HT1080 (cell line): ENCODE results near the gene RACK1. TPM values are rescaled to one million over a fixed set of nuclear protein-coding genes. Genes with fewer than 3 reads are reported as not detected.
A peak's percentile ranks its signal among the peaks of the same experiment; 100 is the strongest.

Experiments
- DNase-seq: peaks from one replicate; pipeline ENCODE4 v3.0.0-alpha.2; 2015; ENCODE audit warnings: low read depth
- total RNA-seq: library from RNA; depleted of rRNA; stranded (reverse); fragments of >200 nt; shearing (Covaris generic); gene quantifications from 2 replicates; pipeline ENCODE4 v1.2.3, GENCODE V29; 2014

The RACK1 gene
- total RNA-seq, 1 experiment from 2014 or later = 7,681 TPM

GRCh38 chr5:181259974-181260719 is 16.4 kb upstream of the RACK1 start:
- no peak for DNase-seq

GRCh38 chr5:181259283-181259682 is 15.6 kb upstream of the RACK1 start:
- DNase-seq = no peak

GRCh38 chr5:181258576-181258975 is 14.9 kb upstream of the RACK1 start:
- DNase-seq = no peak

- no peak for DNase-seq
Observed at GRCh38 chr5:181255836-181256578, 12.3 kb upstream of the RACK1 start.

GRCh38 chr5:181255276-181255675 is 11.6 kb upstream of the RACK1 start:
- DNase-seq = no peak

- DNase-seq = no peak
Observed at GRCh38 chr5:181248277-181248676, 4.6 kb upstream of the RACK1 start.

DNA sequence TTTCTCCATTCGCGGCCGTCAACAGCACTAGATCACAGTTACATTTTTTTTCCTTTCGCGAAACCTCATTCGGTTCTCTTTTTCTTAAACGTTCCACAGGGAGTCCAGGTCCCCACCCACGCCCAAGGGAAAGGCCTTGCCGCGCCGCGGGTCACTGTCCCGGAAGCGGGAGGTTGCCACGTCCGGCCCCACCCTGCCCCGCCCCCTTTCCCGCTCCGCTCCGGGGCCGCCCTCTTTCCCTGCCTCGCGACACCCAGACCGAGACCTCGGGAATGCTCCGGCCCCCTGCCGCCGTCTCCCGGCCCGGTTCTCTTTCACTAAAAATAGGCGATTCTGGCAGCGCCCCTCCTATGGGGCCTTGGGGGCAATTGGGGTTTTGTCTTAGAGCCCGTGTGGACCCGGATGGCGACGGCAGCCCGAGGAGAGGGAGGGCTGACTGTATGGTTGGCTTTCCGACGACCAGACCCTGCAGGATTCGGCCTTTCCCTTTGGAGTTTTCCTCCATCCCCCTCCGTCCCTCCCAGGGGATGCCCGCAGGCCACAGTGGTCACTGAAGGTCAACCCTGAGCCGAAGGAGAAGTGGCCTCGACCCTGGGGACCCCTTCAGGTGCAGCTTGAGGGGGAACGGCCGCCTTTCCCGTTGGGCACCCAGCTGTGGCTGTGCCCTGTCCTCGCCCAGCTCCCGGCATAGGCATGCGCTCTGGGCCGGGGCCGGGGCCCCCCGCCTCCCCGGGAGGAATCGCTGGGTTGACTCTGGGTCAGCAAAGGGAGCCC is 2.8 kb upstream of the RACK1 start:
- DNase-seq = peak; percentile 79

- no peak for DNase-seq
Observed at GRCh38 chr5:181245427-181246275, 1.9 kb upstream of the RACK1 start.

GRCh38 chr5:181243018-181243563 is 615 bp downstream of the RACK1 start:
- no peak for DNase-seq

DNA sequence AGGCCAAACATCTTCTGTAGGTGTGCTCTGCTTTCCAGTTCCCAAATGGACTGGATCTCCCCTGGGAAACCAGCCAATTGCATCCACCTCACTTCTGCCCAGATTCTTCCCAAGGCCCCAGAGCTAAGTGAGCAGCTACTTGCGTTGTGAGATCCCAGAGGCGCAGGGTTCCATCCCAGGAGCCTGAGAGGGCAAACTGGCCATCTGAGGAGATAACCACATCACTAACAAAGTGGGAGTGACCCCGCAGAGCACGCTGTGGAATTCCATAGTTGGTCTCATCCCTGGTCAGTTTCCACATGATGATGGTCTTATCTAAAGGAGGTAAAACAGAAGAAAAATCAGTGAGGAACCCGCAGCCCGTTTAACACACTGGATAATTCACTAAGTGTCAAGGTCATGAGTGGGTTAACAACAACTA is 1.7 kb downstream of the RACK1 start:
- DNase-seq = no peak

DNA sequence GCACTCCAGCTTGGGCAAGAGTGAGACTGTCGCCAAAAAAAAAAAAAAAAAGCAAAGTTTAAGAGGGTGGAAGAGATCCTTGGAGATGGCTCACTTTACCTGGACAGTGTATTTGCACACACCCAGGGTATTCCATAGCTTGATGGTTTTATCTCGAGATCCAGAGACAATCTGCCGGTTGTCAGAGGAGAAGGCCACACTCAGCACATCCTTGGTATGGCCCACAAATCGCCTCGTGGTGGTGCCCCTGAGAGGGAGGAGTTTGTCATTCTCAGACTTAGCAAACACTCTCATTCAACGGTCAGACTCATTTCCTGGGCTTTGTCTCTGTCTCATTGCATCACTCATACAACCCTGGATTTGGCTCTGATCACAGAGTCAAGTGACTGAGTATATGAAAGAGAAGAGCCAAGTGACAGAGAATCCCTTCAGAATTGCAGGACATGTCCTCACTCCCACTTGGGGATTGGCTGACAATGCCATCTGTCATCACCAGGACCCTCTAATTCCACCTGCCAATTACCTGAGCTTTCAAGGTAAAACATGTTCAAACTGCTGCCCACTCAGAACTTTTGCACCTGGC is 2.2 kb downstream of the RACK1 start:
- DNase-seq = peak; percentile 92

DNA sequence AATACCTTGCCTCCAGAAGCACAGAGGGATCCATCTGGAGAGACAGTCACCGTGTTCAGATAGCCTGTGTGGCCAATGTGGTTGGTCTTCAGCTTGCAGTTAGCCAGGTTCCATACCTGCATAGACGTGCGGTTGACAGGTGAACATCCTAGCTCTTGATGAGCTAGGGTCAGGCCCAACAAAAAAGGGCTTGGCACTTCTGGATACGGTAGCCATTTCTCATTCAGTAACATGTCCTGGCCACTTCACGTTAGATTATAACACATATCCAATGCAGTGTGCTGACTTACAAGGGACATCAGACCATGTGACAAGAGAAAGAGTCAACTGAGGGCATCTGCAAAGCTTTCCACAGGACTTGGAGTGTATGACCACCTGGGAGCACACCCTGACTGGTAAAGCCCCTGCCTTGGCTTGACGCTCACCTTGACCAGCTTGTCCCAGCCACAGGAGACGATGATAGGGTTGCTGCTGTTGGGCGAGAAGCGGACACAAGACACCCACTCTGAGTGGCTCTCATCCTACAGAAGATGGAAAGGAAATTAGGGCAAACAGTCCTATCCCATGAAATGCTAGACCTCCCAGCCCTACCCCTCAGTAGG is 4.5 kb downstream of the RACK1 start:
- DNase-seq = no peak

GRCh38 chr5:181237729-181238385 is 5.8 kb downstream of the RACK1 start:
- no peak for DNase-seq

- DNase-seq = no peak
Observed at GRCh38 chr5:181236954-181237641, 6.6 kb downstream of the RACK1 start.

DNA sequence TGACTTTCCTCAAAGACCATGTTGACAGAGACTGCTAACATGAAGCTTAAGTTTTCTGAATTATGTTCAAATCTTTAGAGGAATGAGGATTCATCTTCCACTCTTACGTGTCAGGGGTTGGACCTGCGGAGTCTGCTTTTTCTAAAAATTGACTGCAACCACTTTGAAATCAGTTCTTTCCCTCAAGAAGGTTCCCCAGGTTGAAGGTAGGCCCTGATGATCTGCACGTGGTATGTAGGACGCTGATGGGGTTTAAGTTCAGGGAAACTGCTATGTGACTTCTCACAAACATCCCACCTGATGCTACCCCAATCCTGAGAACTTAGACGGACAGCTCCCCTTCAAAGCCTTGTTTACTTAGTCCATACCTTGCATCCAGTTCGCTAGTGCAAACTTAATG is 7.2 kb downstream of the RACK1 start:
- DNase-seq = no peak

GRCh38 chr5:181235689-181236366 is 7.9 kb downstream of the RACK1 start:
- DNase-seq = no peak

DNA sequence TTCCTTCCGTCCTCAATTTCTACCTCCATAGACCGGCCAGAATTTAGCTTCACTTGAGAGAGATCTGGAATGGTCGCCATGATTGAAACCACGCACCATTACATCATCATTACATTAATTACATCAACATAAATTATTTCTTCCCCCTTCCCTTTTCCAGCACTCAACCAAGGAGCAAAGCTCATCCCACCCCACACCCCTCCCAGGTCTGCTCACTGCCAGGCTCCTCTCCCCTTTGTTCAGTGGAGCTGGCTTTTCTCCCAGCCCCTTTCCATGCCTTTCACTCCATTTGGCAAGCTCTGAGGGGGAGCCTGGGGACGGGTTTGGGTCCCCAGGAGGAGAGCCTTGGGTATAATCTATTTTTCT is 8.4 kb downstream of the RACK1 start:
- DNase-seq = no peak
